Activated CD8-positive, alpha-beta memory T cell treated with anti-CD3 and anti-CD28 coated beads for 1 hour (primary cell): ENCODE measurements around the gene RIC8B.

Source experiments
- DNase-seq, 2 donors: peaks; one replicate each; pipeline ENCODE4 v3.0.0-alpha.2; 2020; ENCODE audit warnings: low read depth in 1 of 2; ENCODE audit errors: extremely low read depth in 1 of 2

RIC8B gene

DNA sequence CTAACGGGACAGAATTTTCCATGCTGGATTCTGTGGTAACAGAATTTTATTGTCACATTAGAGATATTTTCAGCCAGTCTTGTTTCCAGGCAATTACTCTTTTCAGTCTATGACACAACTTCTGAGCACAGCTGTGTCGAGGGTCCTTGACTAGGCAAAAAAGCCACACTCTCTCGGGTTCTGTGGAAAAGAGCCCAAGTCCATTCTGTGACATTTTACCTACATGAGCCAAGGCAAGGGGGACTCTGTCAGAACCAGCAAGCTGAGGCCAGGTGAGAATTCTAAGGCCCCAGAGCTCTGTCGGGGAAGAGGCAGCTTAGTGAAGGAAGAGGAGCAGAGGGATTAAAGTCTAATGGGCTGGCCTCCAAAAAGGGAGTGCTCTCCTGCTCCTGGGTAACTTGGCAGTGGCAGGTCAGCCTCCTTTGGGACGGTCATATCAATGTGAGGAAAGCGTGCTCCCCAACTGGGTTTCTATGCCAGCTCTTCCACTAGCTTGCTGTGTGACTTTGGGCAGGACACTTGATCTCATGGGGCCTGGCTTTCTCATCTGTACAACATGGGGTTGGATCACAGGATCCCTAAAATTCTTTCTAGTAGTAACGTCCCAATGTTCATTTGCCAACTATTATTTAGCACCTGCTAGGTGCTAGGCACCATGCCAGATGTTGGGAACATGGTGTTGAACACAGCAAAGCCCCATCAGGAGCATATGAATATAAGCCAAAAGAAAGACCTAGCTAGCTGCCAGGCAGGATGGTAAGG is 16.0 kb upstream of the RIC8B start:
- no peak for DNase-seq

GRCh38 chr12:106759526-106760183 is 14.8 kb upstream of the RIC8B start:
- no peak for DNase-seq

DNA sequence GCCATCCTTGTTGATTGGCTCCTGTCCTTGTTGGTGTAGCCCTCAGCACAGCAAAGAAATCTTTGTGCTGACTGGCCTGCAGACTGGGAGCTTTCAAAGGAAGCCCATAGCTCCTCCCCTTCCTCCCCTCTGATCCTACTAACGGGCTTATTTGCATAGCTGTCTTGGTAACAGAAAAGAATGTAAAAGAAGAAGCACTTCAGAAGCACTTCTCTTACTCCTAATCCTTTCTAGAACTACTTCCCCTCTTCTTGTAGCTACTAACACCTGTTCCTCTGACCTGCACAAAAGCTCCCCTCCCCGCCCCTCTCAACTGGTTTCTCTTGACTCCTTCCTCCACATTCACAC is 14.3 kb upstream of the RIC8B start:
- no peak for DNase-seq

DNA sequence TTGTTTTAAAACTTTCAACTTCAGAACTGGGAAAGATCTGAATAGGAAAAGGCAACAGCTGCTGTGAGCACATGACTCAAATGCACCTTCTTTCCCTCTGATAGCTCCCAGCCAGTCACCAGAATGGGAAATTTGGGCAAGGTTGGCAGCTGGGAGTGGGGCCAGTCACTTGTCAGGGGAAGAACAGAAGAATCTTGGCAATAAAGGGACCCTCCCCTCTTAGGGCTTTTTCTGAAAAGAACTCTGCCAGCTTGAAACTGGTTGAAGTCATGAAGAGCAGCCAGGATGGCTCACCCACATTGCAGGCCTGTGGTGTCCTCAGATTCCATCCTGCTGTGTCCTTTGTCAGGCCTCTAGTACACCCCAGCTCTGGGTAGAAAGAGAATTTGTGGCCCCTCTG is 10.3 kb upstream of the RIC8B start:
- no peak for DNase-seq

- DNase-seq = no peak
These were observed 9.7 kb upstream of the RIC8B start for GRCh38 chr12:106764738-106765137.

DNA sequence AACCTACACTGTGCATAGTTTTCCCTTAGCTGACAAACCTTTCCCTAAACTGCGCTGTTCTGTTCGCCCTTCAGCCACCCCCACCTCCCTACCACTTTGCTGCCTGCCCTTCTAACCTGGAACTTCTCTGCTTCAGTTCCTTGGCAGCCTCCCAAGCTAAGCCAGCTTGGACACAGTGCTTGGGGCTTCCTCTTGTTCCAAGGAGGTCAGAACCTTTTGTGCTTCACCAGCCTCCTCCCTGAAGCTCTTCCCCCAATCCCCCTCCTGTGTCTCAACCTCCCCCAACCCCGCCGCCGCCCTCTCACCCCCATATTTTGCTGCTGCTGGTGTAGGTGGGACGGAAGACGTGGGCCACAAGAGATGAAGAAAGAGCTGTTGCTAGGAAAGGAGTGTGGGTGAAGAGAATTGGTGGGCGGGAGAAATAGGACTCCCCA is 8.1 kb upstream of the RIC8B start:
- no peak for DNase-seq

DNA sequence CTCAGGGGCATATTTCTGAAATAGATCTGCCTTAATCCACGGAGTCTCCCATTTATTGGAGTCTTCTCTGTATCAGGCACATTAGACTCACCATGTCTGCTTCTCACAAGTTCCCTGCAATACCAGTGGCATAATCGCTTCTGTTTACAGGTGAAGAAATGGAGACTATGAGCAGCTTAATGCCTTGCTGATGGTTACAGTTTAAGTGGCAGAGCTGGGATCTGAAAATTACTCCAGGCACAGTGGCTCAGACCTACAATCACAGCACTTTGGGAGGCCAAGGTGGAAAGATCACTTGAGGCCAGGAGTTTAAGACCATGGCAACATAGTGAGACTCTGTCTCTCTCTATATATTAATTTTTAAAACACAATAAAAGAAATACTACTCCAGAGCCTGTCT is 7.3 kb upstream of the RIC8B start:
- DNase-seq = no peak

DNA sequence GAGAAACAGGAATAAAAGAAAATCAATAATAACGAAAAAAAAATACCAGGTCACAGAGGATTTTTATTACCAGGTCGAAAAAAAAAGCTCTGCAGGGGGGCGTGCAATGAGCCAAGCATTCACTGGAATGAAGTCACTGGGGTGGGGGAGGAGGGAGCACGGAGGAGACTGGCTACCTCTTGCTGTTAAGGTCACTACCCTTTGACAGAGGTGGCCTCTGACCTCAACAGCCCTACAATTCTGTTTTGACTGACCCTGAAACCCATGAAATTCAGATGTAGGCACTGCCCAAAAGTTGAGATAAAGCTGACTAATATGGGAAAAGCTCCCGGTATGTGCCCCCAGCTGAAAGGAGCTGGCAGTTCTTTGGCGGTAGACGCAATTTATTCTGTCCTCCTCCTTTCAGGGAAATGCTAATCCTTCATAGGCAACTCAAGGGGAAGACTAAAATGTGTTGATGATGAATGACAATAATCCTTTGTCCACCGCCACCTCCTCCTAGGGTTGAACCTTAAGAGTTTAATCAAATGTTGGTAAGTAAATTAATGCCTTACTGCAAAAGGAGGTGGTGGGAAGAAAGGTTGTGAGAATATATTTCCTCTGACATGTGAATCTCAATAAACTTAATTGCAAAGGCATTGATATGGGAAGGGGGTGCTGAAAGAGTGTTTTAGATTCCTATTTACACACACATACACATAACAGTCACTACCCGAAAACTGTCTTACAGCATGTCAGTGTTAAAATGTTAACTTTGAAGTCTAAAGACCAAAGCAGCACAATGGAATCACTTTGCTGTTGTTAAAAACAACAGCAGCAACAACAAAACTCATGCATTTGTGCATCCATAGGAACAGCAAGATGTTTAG is 6.3 kb upstream of the RIC8B start:
- DNase-seq = no peak

GRCh38 chr12:106769078-106769477 is 5.4 kb upstream of the RIC8B start:
- DNase-seq = no peak

DNA sequence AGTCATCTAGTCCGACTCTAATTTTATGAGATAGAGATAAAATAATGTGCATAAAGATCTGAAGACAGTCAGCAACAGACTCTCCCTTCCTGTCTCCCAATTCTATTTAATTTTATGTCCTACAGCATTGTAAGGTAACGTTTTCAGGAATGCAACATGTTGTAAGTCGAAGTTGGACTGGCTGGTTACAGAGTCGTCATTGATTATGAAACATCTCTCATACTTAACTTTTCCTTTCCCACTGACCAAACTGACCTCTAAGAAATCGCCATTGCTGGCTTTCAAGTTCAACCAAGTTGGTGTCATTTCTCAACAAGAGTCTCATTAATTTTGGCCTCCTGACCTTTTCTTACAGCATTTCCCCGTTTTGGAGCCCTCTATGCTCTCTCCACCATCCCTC is 4.9 kb upstream of the RIC8B start:
- DNase-seq = no peak

DNA sequence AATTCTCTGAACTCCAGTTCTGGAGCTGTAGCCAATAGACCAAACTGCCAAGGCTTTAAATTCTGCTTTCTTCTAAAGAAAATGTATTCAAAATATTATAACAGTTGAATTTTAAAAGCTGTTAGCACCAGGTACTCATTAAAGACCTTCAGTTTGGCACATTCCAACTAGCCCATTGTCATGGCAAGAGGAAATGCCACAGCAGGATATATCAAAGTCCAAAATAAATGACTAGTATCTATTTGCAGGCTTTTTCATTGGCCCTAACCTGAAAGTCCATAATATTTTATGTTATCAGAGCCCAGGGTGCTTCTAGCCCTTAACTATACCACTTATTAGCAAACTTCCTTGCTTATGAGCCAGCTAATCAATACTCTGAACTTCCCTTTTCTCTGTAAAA is 3.1 kb upstream of the RIC8B start:
- no peak for DNase-seq

DNA sequence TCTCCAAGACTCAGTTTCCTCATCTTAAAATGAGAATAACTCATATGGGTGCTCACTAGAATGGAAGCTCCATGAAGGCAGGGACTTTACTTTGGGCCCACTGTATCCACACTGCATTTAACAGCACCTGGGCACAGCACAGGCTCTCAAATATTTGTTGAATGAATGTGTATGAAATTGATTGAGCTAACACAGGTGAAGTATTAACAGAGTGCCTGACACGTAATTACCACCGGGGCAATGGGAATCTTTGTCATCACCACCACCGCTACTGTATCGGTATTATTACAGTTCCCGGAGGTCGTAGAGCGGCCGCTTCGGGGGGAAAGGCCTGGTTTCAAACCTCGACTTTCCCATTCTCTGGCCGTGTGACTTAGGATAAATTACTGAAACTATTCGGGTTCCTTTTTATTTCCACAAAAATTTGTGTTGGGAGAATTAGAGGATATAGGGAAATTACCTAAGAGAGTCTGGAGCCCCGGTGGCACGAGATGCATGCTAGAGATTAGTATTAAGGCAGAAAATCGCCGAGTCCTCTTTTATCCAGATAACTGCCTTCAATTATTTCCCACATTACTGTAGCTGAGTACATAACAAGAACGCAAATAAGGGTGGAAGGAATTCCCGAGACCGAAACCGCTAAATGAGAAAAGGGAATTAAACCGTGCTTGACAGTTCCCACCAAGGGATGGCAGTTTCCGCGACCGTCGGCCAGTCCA is 1.0 kb upstream of the RIC8B start:
- no peak for DNase-seq

DNA sequence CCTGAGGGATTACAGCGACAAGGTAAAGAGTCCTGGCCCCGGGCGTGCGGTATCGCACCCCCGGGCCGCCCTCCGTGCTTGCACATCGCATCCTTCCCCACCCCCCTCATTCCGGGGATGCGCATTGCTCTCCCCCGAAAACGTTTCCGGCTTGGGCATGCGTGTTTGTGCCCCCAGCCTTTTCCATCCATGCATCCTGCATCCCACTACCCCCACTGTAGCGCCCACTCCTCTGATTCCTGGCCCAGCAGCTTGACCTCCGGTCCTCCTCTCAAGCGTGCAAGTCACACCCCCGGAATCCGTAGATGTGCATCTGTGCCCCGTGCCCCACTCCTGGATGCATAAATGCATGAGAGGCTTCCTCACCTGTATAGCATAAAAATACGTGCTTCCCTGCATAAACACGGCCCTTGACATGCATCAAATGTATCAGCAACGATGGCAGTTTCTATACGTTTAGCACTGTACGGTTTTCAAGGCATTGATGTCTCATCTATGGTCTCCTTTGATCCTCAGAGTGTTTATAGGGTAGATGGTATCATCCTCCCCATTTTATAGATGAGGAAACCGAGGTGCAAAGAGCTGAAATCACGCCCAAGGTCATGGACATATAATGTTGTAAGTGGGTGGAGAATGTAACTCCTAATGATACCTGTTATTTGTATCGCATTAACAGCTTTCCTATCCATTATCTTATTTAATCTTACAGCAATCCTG is 484 bp downstream of the RIC8B start:
- no peak for DNase-seq

GRCh38 chr12:106776897-106777296 is 2.4 kb downstream of the RIC8B start:
- no peak for DNase-seq

GRCh38 chr12:106780010-106780631 is 5.6 kb downstream of the RIC8B start:
- DNase-seq = no peak

GRCh38 chr12:106782619-106783018 is 8.1 kb downstream of the RIC8B start:
- no peak for DNase-seq

- no peak for DNase-seq
These were observed 9.0 kb downstream of the RIC8B start for GRCh38 chr12:106783515-106783914.

DNA sequence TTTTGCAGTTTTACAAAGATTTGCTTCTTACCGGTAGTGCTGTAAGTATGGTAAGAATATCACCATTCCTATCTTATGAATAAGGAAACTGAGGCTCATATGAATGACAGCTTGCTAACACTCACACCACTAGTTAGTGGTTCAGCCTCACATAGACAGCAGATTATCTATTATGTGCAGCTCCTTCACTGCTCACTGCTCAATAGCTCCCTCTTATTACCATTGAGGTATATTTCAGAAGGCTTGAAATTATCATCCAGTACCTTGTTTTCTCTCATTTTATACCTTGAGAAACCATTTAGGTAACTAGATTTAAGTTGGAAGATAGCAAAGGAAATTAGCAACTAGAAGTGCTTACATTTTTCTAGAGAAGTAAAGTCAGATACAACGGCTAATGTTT is 15.5 kb downstream of the RIC8B start:
- DNase-seq = no peak

- DNase-seq = no peak
These were observed 17.0 kb downstream of the RIC8B start for GRCh38 chr12:106791531-106791930.

GRCh38 chr12:106794369-106794768 is 19.9 kb downstream of the RIC8B start:
- no peak for DNase-seq
